HG02884 (cell line): ENCODE results near the gene GRIN3B.

Experiments used
- ATAC-seq: cut with Tn5 transposase; IDR thresholded peaks from one replicate; pipeline ENCODE4 v1.9.1; 2021; ENCODE audit warnings: mild to moderate bottlenecking, moderate library complexity; ENCODE audit not compliant: unreplicated experiment

The GRIN3B gene

GRCh38 chr19:1055886-1056620, 55.8 kb downstream of the GRIN3B start:
- ATAC-seq: no peak

- no peak for ATAC-seq
Observed at GRCh38 chr19:1057176-1057855, 57.1 kb downstream of the GRIN3B start.

GRCh38 chr19:1058112-1058511, 57.9 kb downstream of the GRIN3B start:
- ATAC-seq: no peak
